Measurements from ENCODE around the gene PID1. TPM values are rescaled to one million over a fixed set of nuclear protein-coding genes. Genes with fewer than 3 reads are reported as not detected.

PID1 gene
- total RNA-seq, 1 experiment from 2014 or later, result 0.15 TPM

- RAD21 ChIA-PET (ENCODE audit: low non-redundant PET in 1 of 2, low total read pairs in 2 of 2, uncharacterized antibody in 2 of 2, unreplicated experiment in 2 of 2), result no interaction called here
- Histone ChIP-seq H3K27me3 (ENCODE audit: insufficient read depth, low read length) (no peaks in the 10 kb centered on the region), H3K79me2 (ENCODE audit: insufficient read depth, low read length) (no peaks in the 10 kb centered on the region), H3K9me3 (ENCODE audit: control insufficient read depth in 1 of 2, insufficient read depth in 1 of 2, low read depth in 1 of 2, low read length in 2 of 2) (no peaks in the 10 kb centered on the region), H3K9ac (ENCODE audit: low read length) (no peak overlapping the region), H3K4me3 (replicated peaks in 1 of 2; ENCODE audit: low read depth in 1 of 2, low read length in 2 of 2) (no peak overlapping the region), H3K9me2 (ENCODE audit: insufficient read depth) (no peaks in the 10 kb centered on the region), H2AFZ (ENCODE audit: low read depth, low read length, poor library complexity, severe bottlenecking) (no peak overlapping the region), H3K4me2 (ENCODE audit: low read length) (no peak overlapping the region), H3K4me1 (ENCODE audit: control insufficient read depth in 1 of 2, insufficient read depth in 2 of 2, low read length in 2 of 2) (no peaks in the 10 kb centered on the region), H3K36me3 (ENCODE audit: control insufficient read depth in 1 of 2, insufficient read depth in 2 of 2, low read length in 2 of 2) (no peaks in the 10 kb centered on the region), H4K20me1 (ENCODE audit: insufficient read depth) (no peaks in the 10 kb centered on the region), H3K27ac (ENCODE audit: low read depth, low read length) (no peak overlapping the region)
- intact Hi-C loops (cut with micrococcal nuclease), result no loop called here
- CTCF ChIA-PET, result no interaction called here
- TF ChIP-seq RAD21 (IDR thresholded peaks at IDR 0.05; ENCODE audit: low read depth), result no peak
- TF ChIP-seq CEBPB (IDR thresholded peaks at IDR 0.05; ENCODE audit: low read depth), result no peak
- BruUV-seq (replicated peaks), result no TSS peak
- no peak for ATAC-seq
- POLR2A ChIA-PET, result no interaction called here
- no peak for DNase-seq (ENCODE audit: low read depth, low spot score)
Measured at GRCh38 chr2:229205704-229206103, 65.4 kb downstream of the PID1 start.

DNA sequence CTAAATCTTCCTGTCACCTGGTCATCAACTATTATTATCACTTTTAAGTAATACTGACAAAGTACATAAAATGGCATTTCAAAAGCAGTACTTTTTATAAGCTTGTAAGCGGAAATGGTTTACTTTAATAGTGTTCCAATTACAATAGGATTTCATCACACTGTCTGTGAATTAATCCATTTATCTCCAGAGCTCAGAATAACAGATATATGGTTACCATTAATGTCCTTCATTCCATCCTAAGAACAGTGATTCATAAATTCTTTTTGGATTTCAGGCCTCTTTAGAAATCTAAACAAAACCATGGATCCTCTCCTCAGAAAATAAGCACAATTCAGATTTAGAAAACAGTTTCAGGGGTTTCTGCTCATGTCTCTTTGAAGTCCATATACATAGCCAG is 68.4 kb downstream of the PID1 start:
- no peak overlapping the region for H3K9ac ChIP-seq (ENCODE audit: low read length)
- BruUV-seq (replicated peaks), result no TSS peak
- ATAC-seq (no peak), DNase-seq (ENCODE audit: low read depth, low spot score) (no peak)
- no peaks in the 10 kb centered on the region for H4K20me1 ChIP-seq (ENCODE audit: insufficient read depth)
- ChIA-PET CTCF (no interaction called here), POLR2A (no interaction called here), RAD21 (ENCODE audit: low non-redundant PET in 1 of 2, low total read pairs in 2 of 2, uncharacterized antibody in 2 of 2, unreplicated experiment in 2 of 2) (no interaction called here)
- no peaks in the 10 kb centered on the region for H3K9me2 ChIP-seq (ENCODE audit: insufficient read depth)
- H3K4me2 ChIP-seq (ENCODE audit: low read length), result no peak overlapping the region
- H3K4me3 ChIP-seq (replicated peaks in 1 of 2; ENCODE audit: low read depth in 1 of 2, low read length in 2 of 2), result no peak overlapping the region
- no peaks in the 10 kb centered on the region for H3K9me3 ChIP-seq (ENCODE audit: control insufficient read depth in 1 of 2, insufficient read depth in 1 of 2, low read depth in 1 of 2, low read length in 2 of 2)
- no peaks in the 10 kb centered on the region for H3K79me2 ChIP-seq (ENCODE audit: insufficient read depth, low read length)
- H3K4me1 ChIP-seq (ENCODE audit: control insufficient read depth in 1 of 2, insufficient read depth in 2 of 2, low read length in 2 of 2), result no peaks in the 10 kb centered on the region
- intact Hi-C loops (cut with micrococcal nuclease), result no loop called here
- no peaks in the 10 kb centered on the region for H3K27me3 ChIP-seq (ENCODE audit: insufficient read depth, low read length)
- TF ChIP-seq ZFX (IDR thresholded peaks at IDR 0.05) (no peak), MAX (IDR thresholded peaks at IDR 0.05) (no peak), SP1 (IDR thresholded peaks at IDR 0.05; ENCODE audit: low read depth) (no peak), CBX3 (IDR thresholded peaks at IDR 0.05; ENCODE audit: low read depth) (no peak), POLR2AphosphoS5 (IDR thresholded peaks at IDR 0.05; ENCODE audit: low read depth, low read length) (no peak), EZH2 (IDR thresholded peaks at IDR 0.05) (no peak), EZH2phosphoT487 (IDR thresholded peaks at IDR 0.05; ENCODE audit: borderline replicate concordance) (no peak), TCF7L2 (IDR thresholded peaks at IDR 0.05; ENCODE audit: borderline replicate concordance, extremely low read depth, insufficient read depth, insufficient read length) (no peak), ZNF274 (IDR thresholded peaks at IDR 0.05; ENCODE audit: low read depth, low read length) (no peak), FOSL1 (IDR thresholded peaks at IDR 0.05; ENCODE audit: low read depth) (no peak), SRF (IDR thresholded peaks at IDR 0.05; ENCODE audit: low read depth) (no peak), POLR2A (IDR thresholded peaks at IDR 0.05; ENCODE audit: borderline replicate concordance, extremely low read depth, insufficient read depth, insufficient read length) (no peak), SIN3A (IDR thresholded peaks at IDR 0.05; ENCODE audit: low read depth) (no peak), CTCF (IDR thresholded peaks at IDR 0.05 in 2 of 3, conservative IDR thresholded peaks at IDR 0.05 in 1 of 3; ENCODE audit: borderline replicate concordance in 1 of 3, insufficient read depth in 1 of 3, low read depth in 2 of 3, low read length in 2 of 3) (no peak), RAD21 (IDR thresholded peaks at IDR 0.05; ENCODE audit: low read depth) (no peak), JUND (IDR thresholded peaks at IDR 0.05) (no peak), CEBPB (IDR thresholded peaks at IDR 0.05; ENCODE audit: low read depth) (no peak)
- TF ChIP-seq, protein P1, sequence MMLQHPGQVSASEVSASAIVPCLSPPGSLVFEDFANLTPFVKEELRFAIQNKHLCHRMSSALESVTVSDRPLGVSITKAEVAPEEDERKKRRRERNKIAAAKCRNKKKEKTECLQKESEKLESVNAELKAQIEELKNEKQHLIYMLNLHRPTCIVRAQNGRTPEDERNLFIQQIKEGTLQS (IDR thresholded peaks at IDR 0.05), result no peak
- H2AFZ ChIP-seq (ENCODE audit: low read depth, low read length, poor library complexity, severe bottlenecking), result no peak overlapping the region
- H3K27ac ChIP-seq (ENCODE audit: low read depth, low read length), result no peak overlapping the region
- H3K36me3 ChIP-seq (ENCODE audit: control insufficient read depth in 1 of 2, insufficient read depth in 2 of 2, low read length in 2 of 2), result no peaks in the 10 kb centered on the region

Data from HCT116 (cell line).